SK-N-SH (cell line): ENCODE results near the gene SERPINB12.

ENCODE experiments used
- ELF1 ChIP-seq: IDR thresholded peaks from 2 replicates; pipeline ENCODE4 v1.4.0; 2012
- EZH2phosphoT487 ChIP-seq: fragments of 200-600 bp; sonication (generic); IDR thresholded peaks from 2 replicates; pipeline ENCODE4 v1.6.1; 2017; ENCODE audit warnings: low read depth, mixed run types, mild to moderate bottlenecking, antibody characterized with exemption, moderate library complexity, borderline replicate concordance
- FOXM1 ChIP-seq: IDR thresholded peaks from 2 replicates; pipeline ENCODE4 v1.4.0; 2012; ENCODE audit warnings: low read depth, mild to moderate bottlenecking
- GATA2 ChIP-seq: sonication (generic); formaldehyde crosslinking; IDR thresholded peaks from 2 replicates; pipeline ENCODE4 v1.5.0; 2020; ENCODE audit warnings: mild to moderate bottlenecking, missing genetic modification reagents
- MAX ChIP-seq: IDR thresholded peaks from 2 replicates; pipeline ENCODE4 v1.4.0; 2012; ENCODE audit warnings: low read depth
- NFIC ChIP-seq: IDR thresholded peaks from 2 replicates; pipeline ENCODE4 v1.4.0; 2012; ENCODE audit warnings: borderline replicate concordance
- POLR2AphosphoS5 ChIP-seq: IDR thresholded peaks from 2 replicates; pipeline ENCODE4 v1.6.1; 2012; ENCODE audit warnings: low read depth, low read length
- RAD21 ChIP-seq: IDR thresholded peaks from 2 replicates; pipeline ENCODE4 v1.6.1; 2012; ENCODE audit warnings: mild to moderate bottlenecking, low read length
- SMC3 ChIP-seq: IDR thresholded peaks from 2 replicates; pipeline ENCODE4 v1.6.1; 2012; ENCODE audit warnings: low read depth, low read length, improper control_type of control experiment
- TCF12 ChIP-seq: IDR thresholded peaks from 2 replicates; pipeline ENCODE4 v1.4.0; 2012
- USF2 ChIP-seq: fragments of 150-350 bp; IDR thresholded peaks from 2 replicates; pipeline ENCODE4 v1.6.1; 2017; ENCODE audit warnings: antibody characterized with exemption, low read length, low read depth, borderline replicate concordance
- TF ChIP-seq, protein P1 (sequence below): fragments of 200-600 bp; sonication (generic); IDR thresholded peaks from 2 replicates; pipeline ENCODE4 v1.6.1; 2017; ENCODE audit warnings: antibody characterized with exemption, mild to moderate bottlenecking, moderate library complexity

GRCh38 chr18:63586966-63587365 is 44.8 kb downstream of the SERPINB12 start, which contains the start of gene SERPINB13:
- TF ChIP-seq USF2, result no peak
- TF ChIP-seq, protein P1, sequence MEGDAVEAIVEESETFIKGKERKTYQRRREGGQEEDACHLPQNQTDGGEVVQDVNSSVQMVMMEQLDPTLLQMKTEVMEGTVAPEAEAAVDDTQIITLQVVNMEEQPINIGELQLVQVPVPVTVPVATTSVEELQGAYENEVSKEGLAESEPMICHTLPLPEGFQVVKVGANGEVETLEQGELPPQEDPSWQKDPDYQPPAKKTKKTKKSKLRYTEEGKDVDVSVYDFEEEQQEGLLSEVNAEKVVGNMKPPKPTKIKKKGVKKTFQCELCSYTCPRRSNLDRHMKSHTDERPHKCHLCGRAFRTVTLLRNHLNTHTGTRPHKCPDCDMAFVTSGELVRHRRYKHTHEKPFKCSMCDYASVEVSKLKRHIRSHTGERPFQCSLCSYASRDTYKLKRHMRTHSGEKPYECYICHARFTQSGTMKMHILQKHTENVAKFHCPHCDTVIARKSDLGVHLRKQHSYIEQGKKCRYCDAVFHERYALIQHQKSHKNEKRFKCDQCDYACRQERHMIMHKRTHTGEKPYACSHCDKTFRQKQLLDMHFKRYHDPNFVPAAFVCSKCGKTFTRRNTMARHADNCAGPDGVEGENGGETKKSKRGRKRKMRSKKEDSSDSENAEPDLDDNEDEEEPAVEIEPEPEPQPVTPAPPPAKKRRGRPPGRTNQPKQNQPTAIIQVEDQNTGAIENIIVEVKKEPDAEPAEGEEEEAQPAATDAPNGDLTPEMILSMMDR, result no peak
- TF ChIP-seq RAD21, result no peak
- TF ChIP-seq POLR2AphosphoS5, result no peak
- no peak for TF ChIP-seq GATA2 (CRISPR knock-in tag)
- TF ChIP-seq EZH2phosphoT487, result no peak
- no peak for TF ChIP-seq NFIC
- no peak for TF ChIP-seq MAX
- no peak for TF ChIP-seq ELF1
- no peak for TF ChIP-seq FOXM1
- no peak for TF ChIP-seq TCF12
- no peak for TF ChIP-seq SMC3
